ENCODE measurements around the gene ANXA3.
"Not testable (repeated sequence)": the region's sequence is repeated elsewhere in the genome, so short reads cannot be mapped to it uniquely, and the experiment has no call there.

ANXA3 gene

DNA sequence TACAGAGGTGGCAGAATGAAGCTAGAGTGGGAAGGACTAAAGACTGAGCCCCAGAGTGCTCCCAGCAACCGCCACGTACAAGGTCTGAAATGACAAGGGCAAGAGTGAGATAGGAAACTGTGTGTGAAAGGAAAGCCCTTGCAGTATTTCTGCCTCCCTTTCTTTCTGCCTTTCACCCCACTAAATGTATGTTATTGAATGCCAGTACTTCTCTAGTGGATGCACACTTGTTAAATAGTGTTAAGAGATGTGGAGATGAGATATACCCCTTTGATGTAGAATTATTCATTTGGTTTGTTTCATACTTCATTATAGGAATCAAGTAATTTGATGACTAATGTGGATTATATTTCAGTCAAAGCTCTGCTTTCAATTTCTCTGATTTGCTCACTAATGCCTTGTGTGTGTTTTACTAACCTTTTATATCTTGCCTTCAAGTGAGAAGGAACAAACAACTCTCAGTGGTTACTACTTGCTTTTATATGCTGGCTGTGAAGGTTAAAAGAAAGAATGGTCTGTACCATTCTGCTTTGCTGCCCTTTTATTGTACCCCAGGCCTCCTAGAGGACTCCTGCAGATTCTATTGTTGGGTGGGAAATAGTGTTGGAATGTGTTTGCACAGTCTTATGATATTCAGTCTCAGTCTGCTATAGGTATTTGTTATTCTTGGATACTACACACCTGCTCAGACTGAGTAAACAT is 8.0 kb upstream of the ANXA3 start:
- no peak for DNase-seq (ENCODE audit: low read depth in 2 of 2)

DNA sequence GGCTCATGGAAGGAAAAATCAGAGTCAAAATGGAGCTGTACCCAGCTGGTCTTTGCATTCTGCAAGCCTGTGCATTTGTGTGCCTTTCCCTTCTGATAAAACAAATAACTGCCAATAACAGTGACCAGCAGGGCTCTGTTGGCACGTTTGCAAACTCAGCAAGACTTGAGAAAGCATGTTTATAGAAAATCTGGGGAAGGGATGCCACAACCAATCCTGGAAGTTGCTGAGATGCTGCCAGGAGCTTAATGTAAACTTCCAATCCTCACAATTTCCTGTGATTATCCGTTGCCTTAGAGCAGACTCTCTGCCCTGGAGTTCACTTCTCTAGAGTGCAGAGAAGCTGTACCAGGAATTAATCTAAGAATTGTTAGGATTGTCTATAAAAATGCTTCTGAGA is 6.9 kb upstream of the ANXA3 start:
- no peak for DNase-seq (ENCODE audit: low read depth in 2 of 2)

- no peak for DNase-seq (ENCODE audit: low read depth in 2 of 2)
Measured at GRCh38 chr4:78545275-78546246, 6.0 kb upstream of the ANXA3 start.

DNA sequence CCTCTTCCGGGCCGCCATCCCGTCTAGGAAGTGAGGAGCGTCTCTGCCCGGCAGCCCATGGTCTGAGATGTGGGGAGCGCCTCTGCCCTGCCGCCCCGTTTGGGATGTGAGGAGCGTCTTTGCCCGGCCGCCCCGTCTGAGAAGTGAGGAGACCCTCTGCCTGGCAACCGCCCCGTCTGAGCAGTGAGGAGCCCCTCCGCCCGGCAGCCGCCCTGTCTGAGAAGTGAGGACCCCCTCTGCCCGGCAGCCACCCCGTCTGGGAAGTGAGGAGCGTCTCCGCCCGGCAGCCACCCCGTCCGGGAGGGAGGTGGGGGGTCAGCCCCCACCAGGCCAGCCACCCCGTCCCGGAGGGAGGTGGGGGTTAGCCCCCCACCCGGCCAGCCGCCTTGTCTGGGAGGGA is 3.7 kb upstream of the ANXA3 start:
- not testable (repeated sequence) for DNase-seq (ENCODE audit: low read depth in 2 of 2)

DNA sequence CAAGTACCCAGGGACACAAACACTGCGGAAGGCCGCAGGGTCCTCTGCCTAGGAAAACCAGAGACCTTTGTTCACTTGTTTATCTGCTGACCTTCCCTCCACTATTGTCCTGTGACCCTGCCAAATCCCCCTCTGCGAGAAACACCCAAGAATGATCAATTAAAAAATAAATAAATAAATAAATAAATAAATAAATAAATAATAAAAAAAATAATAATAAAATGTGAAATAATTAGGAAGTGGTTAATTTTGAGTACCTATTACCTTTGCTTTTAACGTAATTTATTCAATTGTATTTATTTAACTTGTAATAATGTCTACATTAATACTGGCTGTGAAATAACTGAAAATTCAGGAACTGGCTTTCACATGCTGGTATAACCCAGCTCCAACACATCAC is 2.7 kb upstream of the ANXA3 start:
- not testable (repeated sequence) for DNase-seq (ENCODE audit: low read depth in 2 of 2)

- no peak for DNase-seq (ENCODE audit: low read depth in 2 of 2)
Measured at GRCh38 chr4:78552389-78553042, 946 bp downstream of the ANXA3 start.

DNA sequence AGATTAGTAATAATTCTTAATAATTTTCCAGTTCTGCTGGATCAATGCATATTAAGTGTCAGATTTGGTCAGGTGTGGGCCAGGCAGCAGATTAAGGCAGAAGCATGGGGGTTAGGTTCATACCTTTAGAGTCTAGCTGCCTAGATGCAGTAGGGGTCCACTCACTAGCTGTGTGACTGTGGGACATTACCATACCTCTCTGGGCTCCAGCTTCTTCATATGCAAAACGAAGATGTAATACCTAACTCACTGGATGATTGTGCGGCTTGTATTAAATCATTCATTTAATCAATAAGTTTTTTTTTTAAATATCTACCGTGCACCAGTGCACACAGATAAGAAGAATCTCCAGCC is 1.4 kb downstream of the ANXA3 start:
- DNase-seq (ENCODE audit: low read depth in 2 of 2): no peak

- no peak for DNase-seq (ENCODE audit: low read depth in 2 of 2)
Measured at GRCh38 chr4:78553529-78554060, 2.0 kb downstream of the ANXA3 start.

GRCh38 chr4:78556665-78557064 is 5.1 kb downstream of the ANXA3 start:
- no peak for DNase-seq (ENCODE audit: low read depth in 2 of 2)

DNA sequence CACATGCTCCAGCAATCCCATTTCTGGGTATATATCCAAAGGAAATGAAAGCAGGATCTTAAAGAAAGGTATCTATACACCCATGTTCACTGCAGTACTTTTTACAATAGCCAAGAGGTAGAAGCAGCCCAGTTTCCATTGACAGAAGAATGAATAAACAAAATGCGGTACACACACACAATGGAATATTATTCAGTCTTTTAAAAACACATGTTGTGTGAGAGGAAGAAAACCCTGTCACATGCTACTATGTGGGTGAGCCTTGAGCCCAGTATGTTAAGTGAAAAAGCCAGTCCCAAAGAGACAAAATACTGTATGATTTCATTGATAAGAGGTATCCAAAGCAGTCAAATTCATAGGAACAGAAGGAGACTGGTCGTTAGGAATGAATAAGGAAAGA is 6.3 kb downstream of the ANXA3 start:
- no peak for DNase-seq (ENCODE audit: low read depth in 2 of 2)

- no peak for DNase-seq (ENCODE audit: low read depth in 2 of 2)
Measured at GRCh38 chr4:78558410-78558809, 6.8 kb downstream of the ANXA3 start.

- DNase-seq (ENCODE audit: low read depth in 2 of 2): no peak
Measured at GRCh38 chr4:78560296-78560963, 8.9 kb downstream of the ANXA3 start.

GRCh38 chr4:78561677-78562076 is 10.1 kb downstream of the ANXA3 start:
- no peak for DNase-seq (ENCODE audit: low read depth in 2 of 2)

- DNase-seq (ENCODE audit: low read depth in 2 of 2): no peak
Measured at GRCh38 chr4:78562687-78563086, 11.1 kb downstream of the ANXA3 start.

DNA sequence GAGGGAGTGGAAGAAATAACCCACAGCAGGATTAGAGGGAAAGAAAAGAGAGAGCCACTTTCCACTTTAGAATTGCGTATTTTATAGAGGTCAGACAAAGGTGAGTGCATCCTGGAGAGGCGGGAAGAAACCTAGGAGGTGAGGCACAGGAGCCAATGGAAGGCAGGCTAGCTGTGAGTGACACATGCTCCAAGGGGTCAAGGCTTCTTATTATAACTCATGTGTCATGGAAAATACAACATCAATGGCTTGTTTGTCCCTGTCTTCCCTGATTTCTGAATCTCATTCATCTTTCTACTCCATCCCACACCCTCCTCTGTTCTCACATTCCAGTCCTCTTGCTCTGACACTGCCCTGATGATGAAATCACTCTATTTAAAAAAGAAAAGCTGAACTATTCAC is 14.4 kb downstream of the ANXA3 start:
- no peak for DNase-seq (ENCODE audit: low read depth in 2 of 2)

- DNase-seq (ENCODE audit: low read depth in 2 of 2): no peak
Measured at GRCh38 chr4:78566834-78567499, 15.4 kb downstream of the ANXA3 start.

- DNase-seq (ENCODE audit: low read depth in 2 of 2): no peak
Measured at GRCh38 chr4:78567500-78568060, 16.0 kb downstream of the ANXA3 start.

- no peak for DNase-seq (ENCODE audit: low read depth in 2 of 2)
Measured at GRCh38 chr4:78568640-78569305, 17.2 kb downstream of the ANXA3 start.

- DNase-seq (ENCODE audit: low read depth in 2 of 2): no peak
Measured at GRCh38 chr4:78569306-78569821, 17.8 kb downstream of the ANXA3 start.

GRCh38 chr4:78570117-78570516 is 18.5 kb downstream of the ANXA3 start:
- no peak for DNase-seq (ENCODE audit: low read depth in 2 of 2)
